Testis (tissue), 3 donors: ENCODE results near the gene SLC35C1. TPM values are rescaled to one million over a fixed set of nuclear protein-coding genes. Genes with fewer than 3 reads are reported as not detected.

Experiments
- DNase-seq: peaks from one replicate; pipeline ENCODE4 v3.0.0-alpha.2; 2019
- H3K27ac ChIP-seq, 2 donors: fragments of 200-600 bp; sonication (generic); one replicate each; pipeline ENCODE4 v1.5.1; 2019
- H3K27me3 ChIP-seq: fragments of 200-600 bp; sonication (generic); one replicate; pipeline ENCODE4 v1.5.1; 2019
- H3K36me3 ChIP-seq: fragments of 200-600 bp; sonication (generic); one replicate; pipeline ENCODE4 v1.5.1; 2017; ENCODE audit warnings: low read depth; ENCODE audit errors: missing control alignments
- H3K4me1 ChIP-seq: fragments of 200-600 bp; sonication (generic); one replicate; pipeline ENCODE4 v1.5.1; 2019
- H3K4me3 ChIP-seq, 2 donors: fragments of 200-600 bp; sonication (generic); one replicate each; pipeline ENCODE4 v1.5.1; 2017 to 2019
- H3K9me3 ChIP-seq: fragments of 200-600 bp; sonication (generic); one replicate; pipeline ENCODE4 v1.5.1; 2017
- CTCF ChIP-seq, 3 experiments: fragments of 450-650 bp in 2 of 3; fragments of 200-600 bp in 1 of 3; sonication (generic) in 1 of 3; IDR thresholded peaks; one replicate each; pipeline ENCODE4 v1.5.1; 2016 to 2019; ENCODE audit warnings: antibody characterized with exemption in 3 of 3, mild to moderate bottlenecking in 2 of 3, moderate library complexity in 1 of 3
- POLR2A ChIP-seq: fragments of 450-650 bp; IDR thresholded peaks from one replicate; pipeline ENCODE4 v1.6.1; 2017; ENCODE audit warnings: antibody characterized with exemption, mild to moderate bottlenecking, moderate library complexity
- WGBS, 2 donors: methylation state at CpG; one replicate each; pipeline ENCODE4 v1.1.5; 2018; 5-methylcytosine and 5-hydroxymethylcytosine counted together
- intact Hi-C: fragments of 100-400 bp; cut with DNase I; formaldehyde crosslinking; loops from one replicate; pipeline ENCODE4 v1.15.1; 2023; ENCODE audit warnings: low total_unique reads
- polyA plus RNA-seq: library from polyadenylated mRNA; stranded (reverse); fragments of 350-450 nt; fragmentation: Illumina TruSeq; extraction: RNeasy Lipid Tissue Mini Kit (QIAGEN cat#74804); gene quantifications from one replicate; pipeline ENCODE4 v1.2.3, GENCODE V29; 2014; ENCODE audit warnings: low read depth, low replicate concordance; ENCODE audit not compliant: insufficient read depth
- total RNA-seq, 2 donors: library from RNA; depleted of rRNA; stranded (reverse); fragments of >200 nt; gene quantifications; one replicate each; pipeline ENCODE4 v1.2.3, GENCODE V29; 2016

The SLC35C1 gene
- total and polyA plus RNA-seq, 3 donors from 2014 or later: 10.4 to 15.7 (median 12.9) TPM

GRCh38 chr11:45812581-45813548, 7.9 kb downstream of the SLC35C1 start:
- Histone ChIP-seq H3K27ac (no peak overlapping the region), H3K9me3 (no peaks in the 10 kb centered on the region), H3K36me3 (no peaks in the 10 kb centered on the region), H3K4me1 (peaks cover 11% of the 10 kb centered on the region), H3K27me3 (no peaks in the 10 kb centered on the region), H3K4me3 (no peak overlapping the region)
- intact Hi-C loops: no loop called here
- WGBS, 2 donors: 88% methylated on average over 6 to 7 of the region's 7 CpGs
- no peak for DNase-seq
- no peak for TF ChIP-seq POLR2A
- no peak for TF ChIP-seq CTCF (IDR thresholded peaks at IDR 0.05)

GRCh38 chr11:45815747-45816146, 10.8 kb downstream of the SLC35C1 start:
- TF ChIP-seq POLR2A (no peak), CTCF (IDR thresholded peaks at IDR 0.05) (no peak)
- no peaks in the 10 kb centered on the region for H3K36me3 ChIP-seq
- H3K4me3 ChIP-seq: no peak overlapping the region
- no peaks in the 10 kb centered on the region for H3K4me1 ChIP-seq
- H3K9me3 ChIP-seq: no peaks in the 10 kb centered on the region
- intact Hi-C loops: no loop called here
- no peak overlapping the region for H3K27ac ChIP-seq
- 59 to 76% methylated on average over 3 of the region's 3 CpGs for WGBS, 2 donors
- H3K27me3 ChIP-seq: no peaks in the 10 kb centered on the region
- DNase-seq: no peak

GRCh38 chr11:45816614-45817013, 11.7 kb downstream of the SLC35C1 start:
- 71 to 85% methylated on average over 3 of the region's 3 CpGs for WGBS, 2 donors
- no peak overlapping the region for H3K27ac ChIP-seq
- no peak for TF ChIP-seq CTCF (IDR thresholded peaks at IDR 0.05)
- TF ChIP-seq POLR2A: no peak
- H3K36me3 ChIP-seq: no peaks in the 10 kb centered on the region
- H3K9me3 ChIP-seq: no peaks in the 10 kb centered on the region
- H3K4me3 ChIP-seq: no peak overlapping the region
- no peaks in the 10 kb centered on the region for H3K27me3 ChIP-seq
- intact Hi-C loops: no loop called here
- DNase-seq: no peak
- no peaks in the 10 kb centered on the region for H3K4me1 ChIP-seq

- H3K27ac ChIP-seq: no peak overlapping the region
- no peak for DNase-seq
- no peaks in the 10 kb centered on the region for H3K27me3 ChIP-seq
- intact Hi-C loops: no loop called here
- no peaks in the 10 kb centered on the region for H3K36me3 ChIP-seq
- TF ChIP-seq CTCF (IDR thresholded peaks at IDR 0.05) (no peak), POLR2A (no peak)
- 73 to 98% methylated on average over 6 to 7 of the region's 7 CpGs for WGBS, 2 donors
- H3K4me3 ChIP-seq: no peak overlapping the region
- H3K4me1 ChIP-seq: no peaks in the 10 kb centered on the region
- H3K9me3 ChIP-seq: no peaks in the 10 kb centered on the region
Measured at GRCh38 chr11:45817191-45817590, 12.2 kb downstream of the SLC35C1 start.
